Measurements from ENCODE around the gene CDH23. TPM values are rescaled to one million over a fixed set of nuclear protein-coding genes. Genes with fewer than 3 reads are reported as not detected.

CDH23 gene
- total and polyA plus RNA-seq, 8 donors, result 1.8 to 22.8 (median 3.0) TPM

- Histone ChIP-seq H3K4me3 (no peak overlapping the region), H3K4me1 (peaks cover 1 to 27% of the 10 kb centered on the region in 2 donors), H3K27ac (no peak overlapping the region), H3K27me3 (no peaks in the 10 kb centered on the region), H3K36me3 (no peaks in the 10 kb centered on the region), H3K9me3 (no peaks in the 10 kb centered on the region)
- TF ChIP-seq, protein P1, sequence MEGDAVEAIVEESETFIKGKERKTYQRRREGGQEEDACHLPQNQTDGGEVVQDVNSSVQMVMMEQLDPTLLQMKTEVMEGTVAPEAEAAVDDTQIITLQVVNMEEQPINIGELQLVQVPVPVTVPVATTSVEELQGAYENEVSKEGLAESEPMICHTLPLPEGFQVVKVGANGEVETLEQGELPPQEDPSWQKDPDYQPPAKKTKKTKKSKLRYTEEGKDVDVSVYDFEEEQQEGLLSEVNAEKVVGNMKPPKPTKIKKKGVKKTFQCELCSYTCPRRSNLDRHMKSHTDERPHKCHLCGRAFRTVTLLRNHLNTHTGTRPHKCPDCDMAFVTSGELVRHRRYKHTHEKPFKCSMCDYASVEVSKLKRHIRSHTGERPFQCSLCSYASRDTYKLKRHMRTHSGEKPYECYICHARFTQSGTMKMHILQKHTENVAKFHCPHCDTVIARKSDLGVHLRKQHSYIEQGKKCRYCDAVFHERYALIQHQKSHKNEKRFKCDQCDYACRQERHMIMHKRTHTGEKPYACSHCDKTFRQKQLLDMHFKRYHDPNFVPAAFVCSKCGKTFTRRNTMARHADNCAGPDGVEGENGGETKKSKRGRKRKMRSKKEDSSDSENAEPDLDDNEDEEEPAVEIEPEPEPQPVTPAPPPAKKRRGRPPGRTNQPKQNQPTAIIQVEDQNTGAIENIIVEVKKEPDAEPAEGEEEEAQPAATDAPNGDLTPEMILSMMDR (IDR thresholded peaks at IDR 0.05), result no peak
- ATAC-seq, result no peak
- intact Hi-C loops (cut with DNase I), result loop anchor here in 1 of 2 donors (10.0 kb wide), 1 partner anchor 295 kb away; the partner anchor contains the start of gene CDH23
- DNase-seq, result peak in 1 of 4 donors; percentile 55
These were observed 293.5 kb downstream of the CDH23 start for GRCh38 chr10:71690094-71690720.

- Histone ChIP-seq H3K27ac (no peak overlapping the region), H3K4me1 (peaks cover 4 to 39% of the 10 kb centered on the region in 2 donors), H3K4me3 (no peak overlapping the region), H3K36me3 (no peaks in the 10 kb centered on the region), H3K9me3 (no peaks in the 10 kb centered on the region), H3K27me3 (no peaks in the 10 kb centered on the region)
- ATAC-seq (no peak), DNase-seq (no peak)
- intact Hi-C loops (cut with DNase I), result loop anchor here in 1 of 2 donors (10.0 kb wide), 1 partner anchor 297 kb away; the partner anchor contains the start of gene CDH23
- TF ChIP-seq, protein P1 (IDR thresholded peaks at IDR 0.05), result no peak
These were observed 294.7 kb downstream of the CDH23 start for GRCh38 chr10:71691405-71691804.

DNA sequence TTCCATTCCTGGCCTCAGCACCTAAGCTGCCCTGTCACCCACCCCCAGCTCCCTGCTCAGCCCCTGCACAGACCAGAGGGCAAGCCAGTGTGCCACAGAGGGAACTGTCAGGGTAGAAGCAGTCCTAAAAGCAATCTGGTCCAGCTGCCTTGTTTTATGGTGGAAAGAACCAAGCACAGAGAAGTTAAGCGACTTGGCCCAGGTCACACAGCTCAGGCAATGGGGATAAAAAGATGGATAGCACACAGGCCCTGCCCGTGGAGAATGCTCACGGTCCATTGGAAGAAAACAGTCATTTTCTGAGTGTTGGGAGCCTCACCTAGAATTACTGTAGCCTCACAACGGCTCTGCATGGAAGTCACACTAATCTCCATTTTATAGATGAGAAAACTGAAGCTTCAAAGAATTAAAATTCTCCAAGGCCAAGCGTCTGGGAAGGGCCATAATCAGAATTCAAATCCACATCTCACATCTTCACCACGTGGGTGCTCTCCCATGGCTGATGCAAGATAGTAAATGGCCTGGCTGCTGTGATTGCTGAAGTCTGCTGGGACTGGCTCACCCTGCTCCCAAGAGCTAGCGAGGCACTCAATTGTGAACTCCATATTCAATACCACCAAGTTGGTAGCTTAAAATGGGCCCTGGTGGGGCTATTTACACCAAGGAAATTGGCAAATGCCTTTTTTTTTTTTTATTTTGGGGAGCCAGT lies 296.0 kb downstream of the CDH23 start:
- Histone ChIP-seq H3K27ac (peak overlapping the region in 1 of 2 donors; percentile 90), H3K4me1 (peaks cover 4 to 52% of the 10 kb centered on the region in 2 donors), H3K27me3 (no peaks in the 10 kb centered on the region), H3K4me3 (no peak overlapping the region), H3K9me3 (no peaks in the 10 kb centered on the region), H3K36me3 (no peaks in the 10 kb centered on the region)
- intact Hi-C loops (cut with DNase I), result loop anchor here in 1 of 2 donors (10.0 kb wide), 1 partner anchor 298 kb away; the partner anchor contains the start of gene CDH23
- TF ChIP-seq, protein P1 (IDR thresholded peaks at IDR 0.05), result no peak
- DNase-seq, result no peak
- no peak for ATAC-seq

DNA sequence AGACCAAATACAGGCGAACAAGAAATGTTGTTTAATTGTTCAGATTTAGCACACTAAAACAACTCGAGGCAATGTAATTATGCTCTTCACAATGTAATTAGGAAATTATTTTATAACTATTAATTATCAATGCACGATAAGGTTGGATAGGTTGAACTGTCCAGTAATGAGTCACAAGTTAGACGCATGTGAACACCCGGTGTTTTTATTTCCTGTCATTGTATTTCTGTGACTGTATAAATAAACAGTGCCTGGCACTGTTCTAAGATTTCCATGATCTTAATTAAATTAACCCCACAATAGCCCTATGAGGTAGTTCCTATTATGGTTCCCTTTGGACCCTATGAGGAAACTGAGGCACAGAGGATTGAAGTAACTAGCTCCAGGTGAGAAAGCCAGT lies 296.7 kb downstream of the CDH23 start:
- intact Hi-C loops (cut with DNase I), result loop anchor here in 1 of 2 donors (10.0 kb wide), 1 partner anchor 299 kb away; the partner anchor contains the start of gene CDH23
- Histone ChIP-seq H3K36me3 (no peaks in the 10 kb centered on the region), H3K27ac (peak overlapping the region in 1 of 2 donors; percentile 90), H3K4me1 (peaks cover 4 to 52% of the 10 kb centered on the region in 2 donors), H3K27me3 (no peaks in the 10 kb centered on the region), H3K9me3 (no peaks in the 10 kb centered on the region), H3K4me3 (no peak overlapping the region)
- DNase-seq (peak in 1 of 4 donors; percentile 21), ATAC-seq (no peak)
- TF ChIP-seq, protein P1 (IDR thresholded peaks at IDR 0.05), result no peak

DNA sequence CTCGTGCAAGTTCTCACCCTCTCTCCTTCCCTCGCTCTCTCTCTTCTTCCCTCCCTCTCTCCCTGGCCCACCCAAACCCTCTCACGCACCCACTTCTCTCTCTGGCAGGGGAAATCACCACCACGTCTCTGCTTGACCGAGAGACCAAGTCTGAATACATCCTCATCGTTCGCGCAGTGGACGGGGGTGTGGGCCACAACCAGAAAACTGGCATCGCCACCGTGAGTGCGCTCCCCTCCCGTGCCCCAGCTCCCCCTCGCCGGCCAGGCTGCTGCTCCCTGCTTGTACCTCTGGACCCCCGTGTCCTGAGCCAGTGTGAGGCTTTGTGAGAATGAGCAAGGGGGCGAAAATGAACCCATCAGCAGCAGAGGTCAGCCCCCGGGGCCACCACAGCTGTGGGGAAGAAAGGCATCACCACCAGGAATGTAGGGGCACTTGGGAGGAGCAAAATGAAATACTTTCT lies 297.4 kb downstream of the CDH23 start:
- TF ChIP-seq, protein P1 (IDR thresholded peaks at IDR 0.05), result no peak
- Histone ChIP-seq H3K36me3 (no peaks in the 10 kb centered on the region), H3K27ac (peak overlapping the region; percentile 51 to 90), H3K9me3 (no peaks in the 10 kb centered on the region), H3K4me3 (peak overlapping the region in 1 of 2 donors; percentile 13), H3K4me1 (peaks cover 4 to 52% of the 10 kb centered on the region in 2 donors), H3K27me3 (no peaks in the 10 kb centered on the region)
- DNase-seq, result peak in 1 of 4 donors; percentile 71
- no peak for ATAC-seq
- intact Hi-C loops (cut with DNase I), result loop anchor here in 1 of 2 donors (10.0 kb wide), 1 partner anchor 299 kb away; the partner anchor contains the start of gene CDH23
